Stimulated activated CD4-positive, alpha-beta T cell treated with anti-CD3 and anti-CD28 coated beads, Interleukin-1b, Interleukin-23, amount 100 ng/mL, for 1 hour (primary cell): ENCODE results near the gene GRK4.
A peak's percentile ranks its signal among the peaks of the same experiment; 100 is the strongest.
"Not testable (repeated sequence)": the region's sequence is repeated elsewhere in the genome, so short reads cannot be mapped to it uniquely, and the experiment has no call there.

Source experiments
- DNase-seq, 2 donors: peaks; one replicate each; pipeline ENCODE4 v3.0.0-alpha.2; 2020; ENCODE audit warnings: low read depth in 2 of 2

The GRK4 gene

GRCh38 chr4:3039706-3040366 is 76.5 kb downstream of the GRK4 start:
- DNase-seq = no peak

DNA sequence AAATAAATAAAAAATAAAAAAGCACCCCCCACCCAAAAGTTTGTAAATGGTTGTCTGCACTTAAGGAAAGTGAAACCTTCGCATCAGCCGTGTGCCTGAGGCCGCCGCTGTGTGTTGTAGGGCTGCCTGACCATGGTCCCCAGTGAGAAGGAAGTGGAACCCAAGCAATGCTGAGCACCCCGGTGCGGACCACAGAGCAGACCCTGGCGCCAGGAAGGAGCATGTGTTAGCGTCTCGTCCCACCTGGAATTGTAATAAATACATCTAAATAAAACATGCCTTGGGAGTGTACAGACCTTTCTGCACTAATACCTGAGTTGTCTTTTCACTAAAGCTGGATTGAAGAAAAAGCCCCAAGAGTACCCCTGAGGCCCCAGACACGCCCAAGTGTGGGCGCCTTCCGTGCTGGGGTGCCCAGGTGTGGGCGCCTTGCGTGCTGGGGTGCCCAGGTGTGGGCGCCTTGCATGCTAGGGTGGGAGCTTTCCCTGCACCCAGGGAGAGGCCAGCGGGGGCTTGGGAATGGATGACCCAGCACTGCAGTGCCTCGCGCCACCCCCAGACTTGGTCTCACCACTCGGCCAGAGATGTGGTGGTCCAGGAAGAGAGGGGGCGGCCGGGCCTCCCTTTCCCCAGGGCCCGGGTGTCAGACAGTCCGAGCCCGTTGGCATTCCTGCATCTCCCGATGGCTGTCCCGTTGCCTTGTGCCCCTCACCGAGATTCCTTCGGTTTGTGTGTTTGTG is 77.3 kb downstream of the GRK4 start:
- no peak for DNase-seq

GRCh38 chr4:3041192-3042142 is 78.1 kb downstream of the GRK4 start:
- no peak for DNase-seq

DNA sequence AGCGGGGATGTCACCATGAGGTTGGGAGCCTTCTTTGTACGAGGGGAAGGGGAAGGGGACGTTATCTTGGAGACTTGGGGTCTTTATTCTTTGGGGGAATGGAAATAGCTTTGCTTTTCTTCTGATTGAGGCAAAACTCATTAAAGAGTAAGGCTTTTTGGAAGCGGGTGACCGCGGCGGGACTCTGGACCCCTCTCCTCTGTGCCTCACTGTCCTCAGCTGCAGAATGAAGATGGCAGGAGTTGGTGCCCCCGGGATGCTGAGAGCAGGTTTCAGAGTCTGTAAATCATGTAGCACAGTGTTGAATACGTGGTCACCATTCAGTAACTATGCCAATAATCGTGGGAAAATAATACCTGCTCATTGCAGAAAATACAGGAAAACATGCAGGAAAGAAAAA is 78.9 kb downstream of the GRK4 start:
- no peak for DNase-seq

- no peak for DNase-seq
Measured at GRCh38 chr4:3043282-3044020, 80.1 kb downstream of the GRK4 start.

DNA sequence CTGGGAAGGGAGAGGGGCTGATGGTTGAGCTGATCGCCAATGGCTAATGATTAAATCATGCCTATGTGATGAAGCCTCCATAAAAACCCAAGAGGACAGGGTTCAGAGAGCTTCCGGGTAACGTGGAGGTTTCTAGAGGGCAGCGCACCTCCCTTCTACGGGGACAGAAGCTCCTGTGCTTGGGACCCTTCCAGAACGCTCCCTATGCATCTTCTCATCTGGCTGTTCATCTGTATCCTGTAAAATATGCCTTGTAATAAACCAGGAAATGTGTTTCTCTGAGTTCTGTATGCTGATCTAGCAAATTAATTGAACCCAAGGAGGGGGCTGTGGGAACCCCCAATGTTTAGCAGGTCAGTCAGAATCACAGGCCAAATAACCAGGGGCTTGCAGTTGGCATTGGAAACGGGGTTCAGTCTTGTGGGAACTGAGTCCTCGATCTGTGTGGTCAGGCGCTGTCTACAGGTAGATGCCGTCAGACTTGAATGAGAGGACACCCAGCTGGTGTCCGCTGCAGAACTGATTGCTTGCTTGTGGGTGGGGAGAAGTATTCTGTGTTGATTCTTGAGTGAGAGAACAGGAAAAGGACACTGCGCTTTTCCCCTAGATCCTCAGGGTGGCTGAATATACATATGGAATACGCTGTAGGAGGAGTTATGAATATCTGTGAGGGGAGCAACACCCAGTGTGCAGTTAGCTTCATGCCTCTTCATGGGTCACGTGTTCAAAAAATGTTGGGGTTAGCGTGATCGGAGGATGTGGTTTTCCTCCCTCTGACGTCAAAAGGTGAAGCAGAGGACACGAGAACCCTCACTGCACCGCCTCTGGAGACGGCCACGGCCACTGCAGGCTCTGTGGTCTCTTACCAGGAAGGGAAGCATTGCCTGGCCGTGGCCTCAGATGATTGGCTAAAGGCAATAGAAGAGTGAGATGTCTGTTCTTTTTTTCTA is 81.8 kb downstream of the GRK4 start:
- peak in 1 of 2 donors; percentile 34 for DNase-seq

- DNase-seq = no peak
Measured at GRCh38 chr4:3046162-3046561, 82.8 kb downstream of the GRK4 start.

DNA sequence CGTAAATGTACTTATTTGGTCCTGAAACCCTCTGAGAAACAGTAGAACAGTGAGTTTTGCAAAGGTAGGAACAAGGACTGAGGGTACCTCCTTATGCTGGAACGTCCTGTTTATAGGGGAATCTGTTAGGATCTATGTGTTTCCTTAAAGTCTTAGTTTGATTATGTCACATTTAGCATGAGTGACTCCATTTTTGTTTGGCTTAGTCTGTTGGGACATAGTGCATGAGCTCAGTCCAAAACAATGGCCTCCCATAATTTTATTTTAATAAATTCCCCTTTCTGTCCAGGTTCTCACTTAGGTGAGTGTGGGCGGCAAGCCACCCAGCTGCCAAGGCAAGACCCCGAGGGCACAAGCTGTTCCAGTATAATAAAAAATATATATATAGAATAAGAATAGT is 83.3 kb downstream of the GRK4 start:
- DNase-seq = no peak

DNA sequence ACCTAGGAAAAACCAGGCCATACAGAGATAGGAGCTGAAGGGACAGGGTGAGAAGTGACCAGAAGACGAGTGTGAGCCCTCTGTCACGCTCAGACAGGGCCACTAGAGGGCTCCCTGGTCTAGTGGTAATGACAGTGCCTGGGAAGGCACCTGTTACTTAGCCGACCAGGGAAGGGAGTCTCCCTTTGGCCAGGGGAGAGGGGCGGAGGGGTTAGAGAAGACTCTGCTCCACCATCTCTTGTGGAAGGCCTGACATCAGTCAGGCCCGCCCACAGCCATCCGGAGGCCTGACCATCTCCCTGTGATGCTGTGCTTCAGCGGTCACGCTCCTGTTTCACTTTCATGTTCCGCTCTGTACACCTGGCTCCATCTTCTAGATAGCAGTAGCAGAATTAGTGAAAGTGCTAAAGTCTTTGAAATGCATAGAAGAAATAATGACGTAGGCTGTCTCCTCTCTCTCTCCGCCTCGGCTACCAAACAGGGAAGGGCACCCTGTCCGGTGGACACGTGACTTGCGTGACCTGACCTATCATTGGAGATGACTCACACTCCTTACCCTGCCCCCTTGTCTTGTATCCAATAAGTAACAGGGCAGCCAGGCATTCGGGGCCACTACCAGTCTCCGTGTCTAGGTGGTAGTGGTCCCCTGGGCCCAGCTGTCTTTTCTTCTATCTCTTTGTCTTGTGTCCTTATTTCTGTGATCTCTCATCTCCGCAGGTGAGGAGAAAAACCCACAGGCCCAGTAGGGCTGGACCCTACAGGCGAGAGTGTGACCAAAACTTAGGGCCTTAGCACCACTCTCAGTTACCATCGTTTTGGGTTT is 84.3 kb downstream of the GRK4 start:
- DNase-seq = peak; percentile 26 to 38

- DNase-seq = not testable (repeated sequence)
Measured at GRCh38 chr4:3051141-3051897, 87.9 kb downstream of the GRK4 start.

DNA sequence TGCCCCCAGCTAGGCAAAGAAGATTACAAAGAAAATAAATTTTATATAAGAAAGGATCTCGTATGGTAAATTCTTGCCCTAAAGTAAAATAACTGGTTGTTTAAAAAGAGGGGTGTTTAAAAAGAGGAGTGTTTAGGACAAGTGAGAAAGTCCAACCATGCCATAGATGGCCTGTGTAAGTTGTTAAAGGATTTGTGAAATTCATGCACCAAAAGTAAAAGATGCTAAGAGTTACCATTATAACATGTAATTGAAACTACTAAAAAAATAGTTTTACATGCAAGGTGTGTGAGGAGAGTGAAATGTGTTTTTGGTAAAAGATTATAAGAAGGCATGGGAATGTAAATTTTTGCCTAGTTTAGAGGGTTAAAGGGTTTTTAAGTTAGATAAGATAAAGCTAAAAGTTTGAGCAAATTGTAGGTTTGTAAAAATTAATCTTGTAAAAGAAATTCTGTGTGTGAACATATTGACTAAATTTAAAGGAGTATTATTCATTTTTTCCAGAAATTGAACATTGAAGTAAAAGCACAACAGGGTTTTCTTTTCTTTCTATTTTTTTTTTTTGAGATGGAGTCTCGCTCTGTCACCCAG is 90.9 kb downstream of the GRK4 start:
- DNase-seq = no peak

DNA sequence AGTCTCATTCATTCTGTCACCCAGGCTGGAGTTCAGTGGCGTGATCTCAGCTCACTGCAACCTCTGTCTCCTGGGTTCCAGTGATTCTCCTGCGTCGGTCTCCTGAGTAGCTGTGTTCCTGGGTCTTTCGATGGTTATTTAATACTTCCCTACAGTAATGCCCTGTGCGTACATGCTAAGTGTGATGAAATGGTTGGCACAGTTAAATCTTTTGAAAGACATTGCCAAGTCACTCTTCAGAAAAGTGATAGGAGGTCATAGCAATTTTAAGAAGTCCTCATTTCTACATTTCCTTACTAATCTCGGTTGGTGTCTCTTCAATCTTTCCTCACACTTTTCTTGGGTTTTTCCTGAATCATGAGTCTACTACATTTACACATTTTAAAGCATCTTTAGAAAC is 96.6 kb downstream of the GRK4 start:
- no peak for DNase-seq

GRCh38 chr4:3060946-3061345 is 97.6 kb downstream of the GRK4 start:
- DNase-seq = no peak

GRCh38 chr4:3062471-3062870 is 99.1 kb downstream of the GRK4 start:
- DNase-seq = no peak

DNA sequence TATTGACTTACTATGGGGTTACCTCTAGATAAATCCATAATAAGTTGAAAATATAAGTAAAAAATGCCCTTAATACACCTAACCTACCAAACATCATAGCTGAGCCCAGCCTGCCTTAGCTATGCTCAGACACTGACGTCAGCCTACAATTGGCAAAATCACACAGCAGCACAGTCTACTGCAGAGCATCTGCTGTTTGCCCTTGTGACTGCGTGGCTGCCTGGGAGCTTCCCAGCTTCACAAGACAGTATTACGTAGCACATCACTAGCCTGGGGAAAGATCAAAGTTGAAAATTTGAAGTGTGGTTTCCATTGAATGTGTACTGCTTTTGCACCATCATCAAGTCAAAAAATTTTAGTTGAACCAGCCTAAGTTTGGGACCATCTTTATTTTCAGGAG is 102.2 kb downstream of the GRK4 start:
- DNase-seq = no peak

DNA sequence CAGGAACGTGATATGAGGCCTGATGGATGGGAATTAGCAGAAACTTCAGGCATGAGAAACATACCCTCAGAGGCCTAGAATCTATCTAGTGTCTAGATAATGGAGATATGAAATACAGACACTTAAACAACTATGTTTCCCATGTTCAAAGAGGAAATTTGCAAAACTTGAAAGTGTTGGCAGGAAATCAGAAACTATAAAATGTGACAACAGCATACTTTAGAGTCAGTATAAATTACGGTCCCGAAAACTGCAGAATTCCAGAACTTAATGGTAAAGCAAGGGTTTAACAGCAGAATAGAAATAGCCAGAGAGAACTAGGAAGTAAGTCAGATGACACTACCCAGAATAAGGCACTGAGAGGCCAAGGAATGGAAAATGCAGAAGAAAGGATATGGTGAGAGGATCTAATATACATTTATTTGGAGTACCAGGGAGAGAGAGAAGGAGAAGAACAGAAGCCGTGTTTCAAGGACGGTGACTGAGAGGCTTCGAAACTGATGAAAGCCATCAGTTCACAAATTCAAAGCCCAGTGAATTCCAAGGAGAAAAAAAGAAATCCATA is 103.5 kb downstream of the GRK4 start:
- DNase-seq = no peak

DNA sequence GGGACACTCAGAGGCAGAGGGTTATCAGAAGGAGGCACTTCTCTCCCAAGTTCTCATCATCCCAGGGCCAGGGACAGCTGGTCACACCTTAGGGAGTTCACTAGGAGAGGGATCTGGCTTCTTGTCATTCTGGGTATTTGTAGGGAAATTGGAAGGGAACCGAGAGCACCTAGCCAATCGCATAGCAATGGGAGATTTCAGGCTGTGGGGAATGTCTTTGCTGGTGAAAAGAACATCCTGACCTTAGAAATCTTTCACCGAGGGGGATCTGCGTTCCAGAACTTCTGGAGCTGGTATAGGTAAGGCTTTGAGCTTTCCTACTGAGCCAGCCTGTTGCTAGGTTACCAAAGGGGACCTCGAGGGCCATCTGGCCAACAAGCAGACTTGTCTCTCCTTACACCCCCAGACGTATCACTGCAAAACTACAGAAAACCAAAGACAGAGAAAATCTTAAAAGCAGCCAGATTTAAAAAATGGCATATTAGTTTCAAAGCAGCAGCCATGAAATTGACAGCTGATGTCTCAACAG is 104.2 kb downstream of the GRK4 start:
- DNase-seq = no peak

DNA sequence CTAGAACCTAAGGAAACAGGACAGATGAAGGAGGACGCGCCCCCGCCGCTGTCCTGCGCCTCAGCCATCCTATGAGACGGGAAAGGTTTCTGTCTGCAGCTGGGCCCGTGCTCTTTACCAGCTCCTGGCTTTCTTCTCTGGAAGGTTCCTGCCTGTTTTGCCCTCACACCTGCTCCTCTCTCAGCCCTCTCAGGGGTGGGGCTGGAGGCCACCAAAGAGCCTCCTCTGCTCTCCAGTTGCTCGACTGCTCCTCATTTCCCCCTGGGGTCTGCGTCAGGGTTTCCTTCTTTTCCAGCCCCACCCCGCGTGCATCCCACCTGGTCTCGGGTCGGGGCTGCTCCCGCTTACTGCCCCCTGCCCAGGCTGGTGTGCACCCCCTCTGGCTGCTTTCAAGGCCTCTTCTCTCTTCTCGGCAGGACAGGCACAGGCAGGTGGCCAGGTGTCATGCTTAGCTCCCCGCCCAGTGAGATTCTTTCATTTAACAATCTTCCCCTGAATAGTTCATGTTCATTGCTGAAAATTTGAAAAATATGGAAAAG is 106.4 kb downstream of the GRK4 start:
- DNase-seq = no peak
